Fibroblast of lung (primary cell): Measurements from ENCODE around the gene FNDC3B. TPM values are rescaled to one million over a fixed set of nuclear protein-coding genes. Genes with fewer than 3 reads are reported as not detected.

Experiments used
- DNase-seq, 2 donors: peaks; one replicate each; pipeline versions ENCODE4 v3.0.0 to v3.0.0-alpha.2; 2010; ENCODE audit warnings: low read depth in 2 of 2
- H2AFZ ChIP-seq: 2 replicates; pipeline ENCODE4 v1.5.1; 2012; ENCODE audit warnings: low read length, control low read depth, inconsistent platforms
- H3K27ac ChIP-seq: 2 replicates; pipeline ENCODE4 v1.5.1; 2011; ENCODE audit warnings: low read length, control low read depth; ENCODE audit not compliant: insufficient read depth
- H3K27me3 ChIP-seq: 2 replicates; pipeline ENCODE4 v1.5.1; 2011; ENCODE audit warnings: mild to moderate bottlenecking, low read length; ENCODE audit not compliant: control insufficient read depth, insufficient read depth
- H3K36me3 ChIP-seq: 2 replicates; pipeline ENCODE4 v1.5.1; 2011; ENCODE audit warnings: low read length; ENCODE audit not compliant: control insufficient read depth, insufficient read depth
- H3K4me1 ChIP-seq: 2 replicates; pipeline ENCODE4 v1.5.1; 2011; ENCODE audit warnings: low read length; ENCODE audit not compliant: control insufficient read depth, insufficient read depth; ENCODE audit errors: extremely low read depth
- H3K4me2 ChIP-seq: 2 replicates; pipeline ENCODE4 v1.5.1; 2011; ENCODE audit warnings: low read length, control low read depth; ENCODE audit not compliant: insufficient read depth; ENCODE audit errors: extremely low read depth
- H3K4me3 ChIP-seq, 4 experiments: fragments of 200-600 bp in 1 of 4; sonication (generic) in 1 of 4; replicated peaks in 1 of 4; 2 replicates each; pipeline ENCODE4 v1.5.1; 2011 to 2016; ENCODE audit warnings: low read length in 4 of 4, low read depth in 3 of 4, mild to moderate bottlenecking in 3 of 4, control low read depth in 2 of 4, inconsistent platforms in 1 of 4, mixed read lengths in 1 of 4; ENCODE audit not compliant: insufficient read depth in 1 of 4; ENCODE audit errors: control extremely low read depth in 1 of 4
- H3K79me2 ChIP-seq: 2 replicates; pipeline ENCODE4 v1.5.1; 2012; ENCODE audit warnings: mild to moderate bottlenecking, low read length, inconsistent platforms; ENCODE audit not compliant: control insufficient read depth, insufficient read depth
- H3K9ac ChIP-seq: 2 replicates; pipeline ENCODE4 v1.5.1; 2011; ENCODE audit warnings: mild to moderate bottlenecking, low read length, control low read depth; ENCODE audit not compliant: insufficient read depth
- H3K9me3 ChIP-seq: 2 replicates; pipeline ENCODE4 v1.5.1; 2012; ENCODE audit warnings: low read depth, low read length; ENCODE audit not compliant: control insufficient read depth, insufficient read depth
- H4K20me1 ChIP-seq: 2 replicates; pipeline ENCODE4 v1.5.1; 2011; ENCODE audit warnings: low read length; ENCODE audit not compliant: control insufficient read depth, insufficient read depth; ENCODE audit errors: extremely low read depth
- CTCF ChIP-seq, 2 donors: IDR thresholded peaks in 1 of 2; conservative IDR thresholded peaks in 1 of 2; 1 replicate in 1 of 2; 2 replicates in 1 of 2; pipeline ENCODE4 v1.5.1; 2011 to 2012; ENCODE audit warnings: low read length in 2 of 2, control low read depth in 1 of 2, inconsistent platforms in 1 of 2, low read depth in 1 of 2, mild to moderate bottlenecking in 1 of 2
- EZH2 ChIP-seq: IDR thresholded peaks from 2 replicates; pipeline ENCODE4 v1.5.1; 2012; ENCODE audit warnings: low read length, control low read depth, mild to moderate bottlenecking; ENCODE audit errors: missing control alignments
- polyA plus RNA-seq, 2 donors: library from polyadenylated mRNA; depleted of rRNA in 1 of 2; stranded (reverse) in 1 of 2; unstranded in 1 of 2; fragments of >200 nt; gene quantifications; 2 replicates each; pipeline ENCODE4 v1.2.1, GENCODE V29; 2011 to 2012; ENCODE audit warnings: missing spikeins in 1 of 2
- total RNA-seq: library from RNA; depleted of rRNA; stranded (reverse); fragments of >200 nt; gene quantifications from 2 replicates; pipeline ENCODE4 v1.2.1, GENCODE V29; 2014

FNDC3B gene
- total and polyA plus RNA-seq, 2 donors (not counting 1 experiment from before 2014, with no cell fraction given): 26.1 to 76.8 TPM

- no peak overlapping the region for H3K4me3 ChIP-seq
- DNase-seq: no peak
- peaks cover 2% of the 10 kb centered on the region for H4K20me1 ChIP-seq
- no peak overlapping the region for H3K27ac ChIP-seq
- H3K9ac ChIP-seq: no peak overlapping the region
- no peaks in the 10 kb centered on the region for H3K9me3 ChIP-seq
- H3K36me3 ChIP-seq: no peaks in the 10 kb centered on the region
- H3K27me3 ChIP-seq: no peaks in the 10 kb centered on the region
- TF ChIP-seq EZH2: no peak
- TF ChIP-seq CTCF (conservative IDR thresholded peaks at IDR 0.05 in 1 of 2, IDR thresholded peaks at IDR 0.05 in 1 of 2; ENCODE audit: low read depth in 1 of 2, low read length in 2 of 2): no peak
- peaks cover 89% of the 10 kb centered on the region for H3K79me2 ChIP-seq
- H2AFZ ChIP-seq: no peak overlapping the region
- peaks cover 9% of the 10 kb centered on the region for H3K4me1 ChIP-seq
- H3K4me2 ChIP-seq: no peak overlapping the region
Measured at GRCh38 chr3:172101107-172101506, 61.7 kb downstream of the FNDC3B start.

DNA sequence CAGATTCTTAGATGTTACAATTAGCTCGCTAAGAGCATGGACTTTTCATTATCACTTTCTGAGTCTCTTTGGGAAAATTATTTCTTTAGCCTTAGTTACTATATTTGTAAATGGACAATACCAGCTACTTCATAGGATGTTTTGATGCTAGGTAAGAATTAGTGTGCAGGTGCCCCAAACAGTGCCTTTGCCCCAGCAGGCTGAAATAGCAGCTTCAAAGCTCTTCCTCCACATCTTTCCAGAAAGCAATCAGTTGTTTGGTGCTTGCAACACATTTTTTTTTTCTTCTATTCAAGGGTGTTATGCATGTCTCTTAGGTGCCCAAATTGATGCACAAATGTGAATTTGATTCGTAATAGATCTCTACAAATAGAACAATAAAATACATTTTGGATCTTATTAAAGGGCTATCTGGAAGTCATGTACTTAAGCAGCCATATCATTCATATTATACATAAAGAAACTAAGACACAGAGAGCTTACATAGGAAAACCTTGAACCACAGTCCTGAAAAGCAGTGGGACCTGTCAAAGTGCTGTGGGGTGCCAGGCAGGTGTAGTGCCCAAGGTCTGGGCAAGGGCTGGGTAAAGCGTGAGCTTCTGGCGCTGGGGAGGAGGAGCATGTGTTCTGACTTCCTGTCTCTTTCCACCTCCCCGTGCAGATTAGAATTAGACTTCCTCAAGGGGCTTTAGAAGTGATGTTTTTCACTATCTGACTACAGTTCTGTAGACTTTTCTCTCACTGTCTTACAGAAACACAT, 62.9 kb downstream of the FNDC3B start:
- Histone ChIP-seq H3K9ac (no peak overlapping the region), H3K4me3 (no peak overlapping the region), H3K27me3 (no peaks in the 10 kb centered on the region), H3K4me1 (peaks cover 4% of the 10 kb centered on the region), H3K36me3 (no peaks in the 10 kb centered on the region), H3K27ac (no peak overlapping the region), H4K20me1 (no peaks in the 10 kb centered on the region), H2AFZ (no peak overlapping the region), H3K9me3 (no peaks in the 10 kb centered on the region), H3K79me2 (peaks cover 89% of the 10 kb centered on the region), H3K4me2 (no peak overlapping the region)
- TF ChIP-seq CTCF (conservative IDR thresholded peaks at IDR 0.05 in 1 of 2, IDR thresholded peaks at IDR 0.05 in 1 of 2; ENCODE audit: low read depth in 1 of 2, low read length in 2 of 2): no peak
- no peak for TF ChIP-seq EZH2
- no peak for DNase-seq

DNA sequence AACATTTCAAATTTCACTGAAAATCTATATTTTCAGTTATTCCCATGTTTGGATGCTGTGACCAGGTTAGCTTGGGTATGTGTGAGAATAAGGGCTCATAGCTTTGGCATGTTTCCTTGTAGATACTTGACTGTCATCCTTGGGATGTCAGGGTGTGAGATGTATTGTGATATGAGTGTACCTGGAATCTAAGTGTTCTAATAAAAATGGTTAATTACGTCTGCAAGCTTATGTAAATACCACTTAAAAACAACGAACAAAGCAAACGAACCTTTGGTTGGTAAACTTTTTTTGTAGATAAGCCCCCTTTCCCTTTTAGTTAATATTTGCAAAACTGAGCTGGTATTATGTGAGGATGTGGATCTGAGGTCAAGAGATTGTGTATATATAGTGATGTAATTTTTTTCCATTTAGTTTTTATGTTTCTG, 63.5 kb downstream of the FNDC3B start:
- TF ChIP-seq CTCF (conservative IDR thresholded peaks at IDR 0.05 in 1 of 2, IDR thresholded peaks at IDR 0.05 in 1 of 2; ENCODE audit: low read depth in 1 of 2, low read length in 2 of 2) (no peak), EZH2 (no peak)
- H3K4me3 ChIP-seq: no peak overlapping the region
- no peaks in the 10 kb centered on the region for H4K20me1 ChIP-seq
- no peaks in the 10 kb centered on the region for H3K36me3 ChIP-seq
- H2AFZ ChIP-seq: no peak overlapping the region
- H3K9me3 ChIP-seq: no peaks in the 10 kb centered on the region
- no peak overlapping the region for H3K27ac ChIP-seq
- H3K4me1 ChIP-seq: peaks cover 6% of the 10 kb centered on the region
- H3K79me2 ChIP-seq: peaks cover 89% of the 10 kb centered on the region
- H3K4me2 ChIP-seq: no peak overlapping the region
- no peak overlapping the region for H3K9ac ChIP-seq
- peak in 1 of 2 donors; percentile 28 for DNase-seq
- H3K27me3 ChIP-seq: no peaks in the 10 kb centered on the region
